Measurements from ENCODE around the gene CHKB.

The CHKB gene

DNA sequence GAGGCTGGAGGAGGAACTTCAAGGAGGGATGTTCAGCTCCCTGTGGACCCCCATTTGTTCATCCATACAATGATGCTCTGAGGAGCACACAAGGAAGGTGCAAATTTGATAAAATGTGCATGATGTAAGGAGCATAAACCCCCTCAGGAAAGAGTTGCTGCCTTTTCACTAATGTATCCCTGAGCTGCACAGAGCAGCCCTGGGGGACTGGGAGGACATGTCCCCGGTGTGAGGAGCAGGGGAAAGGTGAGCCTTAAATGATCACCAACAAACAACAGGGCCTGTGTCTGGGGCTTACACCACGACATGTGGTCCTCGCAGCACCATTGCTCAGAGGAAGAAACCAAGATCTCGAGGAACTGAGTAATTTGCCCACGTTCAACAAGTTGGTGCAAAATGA lies 14.4 kb upstream of the CHKB start:
- no peak for DNase-seq

- DNase-seq = no peak
These were observed 12.5 kb upstream of the CHKB start for GRCh38 chr22:50595189-50595588.

GRCh38 chr22:50587407-50587806 lies 4.8 kb upstream of the CHKB start:
- DNase-seq = no peak

DNA sequence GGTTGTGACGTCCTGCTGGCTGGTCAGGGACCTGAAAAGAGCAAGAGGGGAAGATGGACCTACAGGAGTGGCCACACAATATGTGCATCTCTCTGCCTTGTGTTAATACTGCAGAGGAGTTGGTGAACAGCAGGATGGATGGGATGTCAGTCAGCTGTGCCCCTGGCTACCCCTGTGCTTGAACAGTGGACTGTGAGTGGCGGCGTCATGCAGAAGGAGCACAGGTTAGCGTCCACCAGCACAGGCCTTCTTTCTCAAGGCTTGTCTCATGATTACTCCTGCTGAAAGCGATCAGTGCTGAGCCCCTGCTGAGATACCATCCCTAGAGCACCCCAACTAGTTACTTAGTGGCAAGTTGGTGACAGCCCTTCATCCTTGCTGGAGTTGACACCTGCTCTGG lies 3.8 kb upstream of the CHKB start:
- no peak for DNase-seq

DNA sequence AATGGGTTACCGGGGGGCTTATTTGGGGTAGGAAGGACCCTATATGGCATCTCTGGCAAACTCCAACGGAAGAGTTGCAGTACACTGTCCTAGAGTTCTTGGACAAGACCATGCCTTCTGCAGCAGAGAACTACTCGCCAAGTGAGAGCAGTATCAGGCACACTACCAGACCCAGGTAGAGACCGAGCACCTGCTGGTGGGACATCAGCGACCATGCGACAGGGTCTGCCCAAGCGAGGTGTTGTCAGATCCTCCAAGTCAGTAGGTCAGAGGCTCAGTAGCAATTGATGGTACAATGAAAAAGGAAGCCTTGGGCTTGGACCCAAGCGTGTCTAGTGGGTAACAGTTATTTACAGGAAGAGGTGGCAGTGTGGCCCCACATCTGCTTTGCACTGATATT lies 3.1 kb upstream of the CHKB start:
- no peak for DNase-seq

DNA sequence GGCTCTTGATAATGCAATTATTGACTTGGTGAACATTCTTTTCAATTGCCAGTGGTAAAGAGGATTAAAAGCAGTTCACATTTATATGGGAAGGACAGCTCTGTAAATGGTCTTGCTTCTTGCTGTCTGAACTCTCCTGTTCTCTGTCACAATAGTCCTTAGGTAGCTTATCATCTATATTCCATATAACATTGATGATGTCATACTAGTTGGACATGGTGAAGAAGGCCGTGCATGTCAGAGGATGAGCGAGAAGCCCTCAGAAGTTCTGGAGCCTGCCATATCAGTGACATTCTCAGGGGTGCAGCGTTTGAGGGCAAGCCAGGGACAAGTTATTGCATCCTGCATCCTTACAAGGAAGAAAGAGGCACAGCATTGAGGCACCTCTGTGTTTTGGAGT lies 2.6 kb upstream of the CHKB start:
- no peak for DNase-seq

DNA sequence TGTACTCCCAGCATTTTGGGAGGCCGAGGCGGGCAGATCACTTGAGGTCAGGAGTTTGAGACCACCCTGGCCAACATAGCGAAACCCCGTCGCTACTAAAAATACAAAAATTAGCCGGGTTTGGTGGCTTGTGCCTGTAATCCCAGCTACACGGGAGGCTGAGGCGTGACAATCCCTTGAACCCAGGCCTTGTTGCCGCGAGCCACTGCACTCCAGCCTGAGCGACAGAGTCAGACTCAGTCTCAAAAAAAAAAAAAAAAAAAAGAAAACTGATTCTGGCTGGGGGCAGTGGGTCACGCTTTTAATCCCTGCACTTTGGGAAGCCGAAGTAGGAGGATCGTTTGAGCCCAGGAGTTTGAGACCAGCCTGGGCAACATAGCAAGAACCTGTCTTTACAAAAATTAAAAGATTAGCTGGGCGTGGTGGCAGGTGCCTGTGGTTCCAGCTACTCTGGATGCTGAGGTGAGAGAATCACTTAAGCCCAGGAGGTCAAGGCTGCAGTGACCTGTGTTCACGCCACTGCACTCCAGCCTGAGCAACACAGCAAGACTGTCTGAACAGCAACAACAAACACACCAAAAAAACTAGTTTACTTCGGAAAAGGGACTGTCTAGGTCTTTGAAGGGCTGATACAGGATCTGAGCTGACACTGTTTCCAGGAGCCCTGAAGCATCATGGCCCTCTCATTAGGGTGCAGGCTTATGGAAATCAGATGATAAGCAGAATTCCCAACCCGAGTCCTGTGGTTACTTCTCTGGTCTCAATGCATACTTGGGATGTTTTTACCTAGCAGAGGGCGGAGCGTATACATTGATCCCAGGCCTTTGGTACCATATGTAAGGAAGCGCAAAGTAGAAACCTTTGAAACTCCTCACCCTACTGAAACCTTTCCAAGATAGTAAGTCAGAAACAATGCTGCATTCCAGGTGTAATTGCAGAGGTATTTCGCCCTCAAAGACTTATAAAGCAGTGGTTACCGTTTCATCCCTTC lies 1.8 kb upstream of the CHKB start:
- DNase-seq = no peak

DNA sequence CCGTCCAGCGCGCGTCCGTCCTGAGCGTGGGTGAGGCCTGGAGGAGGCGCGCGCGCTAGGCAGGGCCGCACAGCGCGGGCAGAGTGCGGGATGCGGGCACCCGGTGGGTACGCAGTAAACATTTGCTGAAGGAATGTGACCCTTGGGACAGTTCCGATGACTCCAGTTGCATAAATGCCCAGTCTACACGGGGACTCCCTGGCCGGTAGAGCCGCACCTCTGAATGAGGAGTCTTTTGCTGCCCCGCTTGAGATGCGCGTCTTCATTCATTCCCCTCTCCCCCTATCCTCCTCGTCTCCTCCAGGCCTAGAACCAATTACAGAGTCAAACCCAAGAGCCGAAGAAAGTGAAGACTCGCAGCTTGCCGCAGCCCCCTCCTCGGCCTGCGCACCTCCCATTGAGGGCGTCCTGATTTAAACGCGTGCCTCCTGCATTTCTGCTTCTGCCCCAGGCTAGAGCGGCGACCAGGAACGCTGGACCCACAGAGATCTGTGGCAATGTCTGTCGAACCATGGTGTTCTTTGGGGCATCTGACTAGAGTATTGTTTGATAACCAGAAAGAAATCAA lies 729 bp upstream of the CHKB start:
- DNase-seq = no peak

GRCh38 chr22:50581950-50582492 lies 628 bp downstream of the CHKB start:
- peak; percentile 76 for DNase-seq

DNA sequence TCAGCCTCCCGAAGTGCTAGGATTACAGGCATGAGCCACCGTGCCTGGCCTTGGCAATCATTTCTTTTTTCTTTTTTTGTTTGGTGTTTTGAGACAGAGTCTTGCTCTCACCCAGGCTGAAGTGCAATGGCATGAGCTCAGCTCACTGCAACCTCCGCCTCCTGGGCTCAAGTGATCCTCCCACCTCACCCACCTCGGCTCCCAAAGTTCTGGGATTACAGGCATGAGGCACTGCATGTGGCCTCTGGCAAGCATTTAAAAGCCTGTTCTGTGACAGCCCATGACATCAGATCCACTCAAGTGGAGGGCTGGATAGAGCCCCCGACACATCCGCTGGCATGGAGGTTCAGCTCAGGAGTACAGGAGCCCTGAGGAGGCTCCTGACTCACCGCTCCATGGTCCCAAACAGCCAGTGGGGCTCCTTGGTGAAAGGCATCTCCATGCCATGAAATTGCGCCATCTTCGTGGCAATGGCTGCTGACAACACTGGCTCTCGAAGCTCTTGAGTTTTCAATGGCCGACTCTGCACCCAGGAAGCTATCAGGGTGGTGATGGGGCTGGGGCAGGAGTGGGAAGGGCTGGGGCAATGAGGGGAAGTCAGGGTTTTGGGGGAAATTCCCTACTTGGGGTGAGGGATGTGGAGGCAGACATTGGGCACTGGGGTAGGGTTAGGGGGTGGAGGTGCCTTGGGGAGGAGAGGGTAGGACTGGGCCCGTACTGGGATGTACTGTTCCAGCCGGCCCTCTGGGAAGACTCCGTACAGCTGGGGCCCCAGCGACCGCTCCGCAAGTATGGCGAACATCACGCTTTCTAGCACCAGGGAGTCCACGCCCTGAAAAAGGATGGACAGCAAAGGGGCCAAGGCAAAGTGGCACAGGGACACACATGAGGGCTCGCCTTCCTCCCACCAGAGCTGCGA lies 1.4 kb downstream of the CHKB start:
- DNase-seq = no peak

GRCh38 chr22:50579752-50580151 lies 2.9 kb downstream of the CHKB start:
- no peak for DNase-seq

DNA sequence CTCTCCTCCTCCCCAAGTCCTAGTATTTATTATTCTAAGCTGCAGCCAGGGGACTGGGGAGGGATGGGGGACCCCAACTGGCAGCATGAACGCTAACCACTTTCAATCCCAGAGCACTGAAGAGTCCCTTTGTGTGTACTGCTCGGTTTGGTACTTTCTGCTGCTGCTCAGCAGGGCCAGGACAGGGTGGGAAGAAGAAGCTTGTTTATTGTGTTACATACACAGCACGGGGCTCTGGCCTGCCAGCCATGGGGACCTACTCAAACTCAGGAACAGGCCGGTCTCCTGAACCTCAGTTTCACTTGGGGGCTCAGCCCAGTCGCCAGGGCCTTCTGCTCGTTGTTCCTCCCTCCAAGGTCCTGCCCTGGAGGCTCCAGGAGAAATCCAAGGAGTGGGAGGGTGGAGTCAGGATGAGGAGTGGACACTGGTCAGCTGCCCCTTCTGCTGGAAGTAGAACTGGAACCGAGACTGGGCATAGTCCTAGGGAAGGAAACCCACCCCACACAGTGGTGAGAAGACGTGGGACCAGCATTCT lies 3.8 kb downstream of the CHKB start:
- no peak for DNase-seq

DNA sequence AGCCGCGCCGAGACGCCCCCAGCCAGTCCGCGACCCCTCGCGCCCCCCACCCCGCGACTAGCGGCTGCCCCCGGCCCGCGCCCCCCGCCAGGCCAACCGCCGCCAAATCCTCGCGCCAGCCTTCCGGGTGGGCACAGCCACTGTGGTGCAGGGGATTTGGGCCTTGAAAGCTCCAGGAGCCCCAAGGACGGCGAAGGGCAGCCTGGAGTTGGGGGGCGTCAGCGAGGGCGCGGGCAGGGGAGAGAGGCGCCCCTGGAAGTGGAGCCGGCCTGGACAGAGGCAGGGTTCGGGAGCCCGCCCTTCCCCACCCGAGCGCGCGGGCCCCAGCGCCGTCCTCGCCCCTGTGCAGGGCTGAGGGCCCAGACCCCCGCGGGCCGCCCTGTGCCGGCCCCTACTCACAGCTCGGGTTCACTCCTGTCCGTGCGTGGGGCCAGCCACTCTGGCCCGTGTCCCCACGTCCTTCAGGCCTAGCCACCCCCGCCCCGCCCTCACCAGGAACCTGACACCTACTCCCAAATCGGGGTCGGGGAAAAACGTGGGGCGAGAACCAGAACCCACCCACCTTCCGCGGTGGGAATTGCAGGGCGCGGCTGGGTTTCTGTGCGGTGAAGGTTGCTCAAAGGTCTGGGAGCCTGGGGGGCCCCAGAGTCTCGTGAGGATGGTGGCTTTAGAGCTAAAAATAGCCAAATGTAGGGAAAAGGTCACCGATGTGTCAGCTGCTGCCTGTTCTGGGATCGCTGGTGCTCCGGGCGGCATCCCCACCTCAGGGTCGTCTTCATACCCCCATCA lies 4.5 kb downstream of the CHKB start, which contains the start of gene CPT1B:
CPT1B (minus strand) TSS at position 441 of the 789 bp plus-strand sequence. CDS start 512 bp downstream, outside the sequence.
- DNase-seq = no peak

- no peak for DNase-seq
These were observed 5.0 kb downstream of the CHKB start for GRCh38 chr22:50577697-50577986.

GRCh38 chr22:50576806-50577696 lies 5.6 kb downstream of the CHKB start:
- no peak for DNase-seq

DNA sequence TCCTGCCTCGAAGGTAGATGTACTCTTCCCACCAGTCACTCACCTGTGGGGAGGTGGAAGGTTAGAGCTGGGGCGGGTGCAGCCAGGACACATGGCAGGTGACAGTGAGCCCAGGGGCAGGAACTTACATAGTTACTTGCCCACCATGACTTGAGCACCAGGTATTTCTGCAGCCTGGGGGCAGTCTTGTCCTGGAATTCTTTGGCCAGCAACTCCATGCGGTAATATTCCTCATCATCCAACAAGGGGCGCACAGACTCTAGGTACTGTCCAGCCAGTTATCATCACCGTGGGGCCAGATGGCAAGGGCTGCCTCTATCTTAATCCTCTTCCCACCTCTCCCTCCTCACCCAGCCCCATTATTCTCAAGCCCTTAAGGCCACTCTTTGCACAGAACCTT lies 6.6 kb downstream of the CHKB start:
- DNase-seq = no peak

- DNase-seq = no peak
These were observed 7.2 kb downstream of the CHKB start for GRCh38 chr22:50575426-50575941.

GRCh38 chr22:50574383-50574755 lies 8.3 kb downstream of the CHKB start:
- DNase-seq = no peak

DNA sequence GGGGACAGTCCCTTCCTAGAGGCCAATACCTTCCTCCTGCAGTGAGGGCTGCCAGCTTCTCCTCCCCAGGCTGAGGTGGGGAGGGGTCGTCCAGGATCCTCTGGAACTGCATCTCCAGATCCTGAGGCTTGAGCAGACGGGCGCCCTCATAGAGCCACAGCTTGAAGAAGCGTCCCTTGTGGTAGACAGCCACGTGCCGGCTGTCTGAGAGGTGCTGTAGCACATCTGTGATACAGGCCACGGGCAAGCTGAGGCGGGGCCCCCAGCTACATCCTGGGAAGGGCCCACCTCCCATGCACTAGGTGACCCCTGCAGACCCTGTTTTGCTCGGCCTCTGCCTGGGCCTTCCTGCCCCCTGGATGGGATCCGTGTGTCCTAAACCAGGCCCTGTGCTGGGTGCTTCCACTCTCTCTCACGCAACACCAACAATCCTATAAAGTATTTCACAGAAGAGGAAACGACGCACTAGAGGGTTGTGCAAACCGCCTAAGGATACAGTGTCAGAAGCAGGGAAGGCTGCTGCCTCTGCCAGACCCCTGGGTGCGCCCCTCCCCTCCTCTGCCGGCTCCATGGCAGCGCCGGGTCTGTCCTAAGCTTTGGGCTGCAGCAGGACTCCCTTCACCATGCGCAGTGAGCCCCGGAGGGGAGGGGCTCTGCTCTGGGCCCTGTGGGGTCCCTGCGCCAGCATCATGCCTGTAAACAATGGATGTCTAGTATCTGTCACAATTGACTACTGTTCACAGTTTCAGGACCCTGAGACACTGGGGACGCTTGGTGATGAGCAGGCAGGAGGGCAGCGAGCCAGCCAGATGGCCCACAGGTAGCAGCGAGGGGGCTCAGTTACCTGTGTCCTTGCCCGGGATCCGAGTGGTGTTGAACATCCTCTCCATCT lies 8.9 kb downstream of the CHKB start:
- DNase-seq = no peak

DNA sequence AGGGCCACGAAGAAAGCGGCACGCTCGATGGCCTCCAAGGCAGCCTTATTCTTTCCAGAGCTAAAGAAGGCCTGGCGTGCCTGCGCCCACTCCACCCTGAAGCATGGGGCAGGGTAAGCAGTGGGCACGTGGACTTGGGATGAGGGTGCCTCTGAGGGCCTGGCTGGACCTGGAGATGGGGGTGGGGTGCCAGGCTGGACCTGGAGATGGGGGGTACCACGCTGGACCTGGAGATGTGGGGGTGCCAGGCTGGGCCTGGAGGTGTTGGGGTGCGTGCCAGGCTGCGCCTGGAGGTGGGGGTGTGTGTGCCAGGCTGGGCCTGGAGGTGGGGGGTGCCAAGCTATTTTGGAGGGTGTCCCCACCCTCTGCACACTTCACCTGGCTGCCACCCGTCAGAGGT lies 9.7 kb downstream of the CHKB start:
- DNase-seq = no peak
